Prostate gland (tissue), 2 donors: ENCODE results near the gene RUSC2. TPM values are rescaled to one million over a fixed set of nuclear protein-coding genes. Genes with fewer than 3 reads are reported as not detected.

Experiments used
- DNase-seq: peaks from one replicate; pipeline ENCODE4 v3.0.0-alpha.2; 2019; ENCODE audit warnings: low spot score
- H3K27ac ChIP-seq, 2 donors: fragments of 200-600 bp; sonication (generic); 2 replicates each; pipeline ENCODE4 v1.5.1; 2017 to 2019
- H3K27me3 ChIP-seq: fragments of 200-600 bp; sonication (generic); replicated peaks from 2 replicates; pipeline ENCODE4 v1.5.1; 2019; ENCODE audit not compliant: insufficient read depth
- H3K36me3 ChIP-seq, 2 donors: fragments of 200-600 bp; sonication (generic); 1 replicate in 1 of 2; 2 replicates in 1 of 2; pipeline versions ENCODE4 v1.5.1 to v1.8.1; 2017 to 2019
- H3K4me1 ChIP-seq: fragments of 200-600 bp; sonication (generic); replicated peaks from 2 replicates; pipeline ENCODE4 v1.5.1; 2019
- H3K4me3 ChIP-seq, 2 donors: fragments of 200-600 bp; sonication (generic); 2 replicates each; pipeline ENCODE4 v1.5.1; 2017 to 2019
- H3K9me3 ChIP-seq: fragments of 200-600 bp; sonication (generic); 2 replicates; pipeline ENCODE4 v1.5.1; 2017
- POLR2A ChIP-seq: fragments of 450-650 bp; IDR thresholded peaks from one replicate; pipeline ENCODE4 v1.6.1; 2016; ENCODE audit warnings: antibody characterized with exemption, mild to moderate bottlenecking
- POLR2AphosphoS5 ChIP-seq: sonication (generic); formaldehyde crosslinking; IDR thresholded peaks from one replicate; pipeline ENCODE4 v1.6.1; 2017; ENCODE audit warnings: antibody characterized with exemption
- WGBS: methylation state at CpG from one replicate; pipeline ENCODE4 v1.1.5; 2018; 5-methylcytosine and 5-hydroxymethylcytosine counted together
- intact Hi-C: fragments of 100-400 bp; cut with DNase I; formaldehyde crosslinking; loops from one replicate; pipeline ENCODE4 v1.14.2; 2022
- total RNA-seq, 2 donors: library from RNA; depleted of rRNA; stranded (reverse); fragments of >200 nt; gene quantifications; one replicate each; pipeline ENCODE4 v1.1.0, GENCODE V29; 2016
- TF ChIP-seq, protein P1 (sequence below), 4 experiments: fragments of 200-600 bp in 2 of 4; fragments of 450-650 bp in 2 of 4; sonication (generic) in 2 of 4; IDR thresholded peaks; 1 replicate in 3 of 4; 2 replicates in 1 of 4; pipeline ENCODE4 v1.5.1; 2016 to 2019; ENCODE audit warnings: antibody characterized with exemption in 4 of 4, mild to moderate bottlenecking in 2 of 4, moderate library complexity in 2 of 4

RUSC2 gene
- total RNA-seq, 2 donors from 2014 or later: 13.6 to 33.1 TPM

DNA sequence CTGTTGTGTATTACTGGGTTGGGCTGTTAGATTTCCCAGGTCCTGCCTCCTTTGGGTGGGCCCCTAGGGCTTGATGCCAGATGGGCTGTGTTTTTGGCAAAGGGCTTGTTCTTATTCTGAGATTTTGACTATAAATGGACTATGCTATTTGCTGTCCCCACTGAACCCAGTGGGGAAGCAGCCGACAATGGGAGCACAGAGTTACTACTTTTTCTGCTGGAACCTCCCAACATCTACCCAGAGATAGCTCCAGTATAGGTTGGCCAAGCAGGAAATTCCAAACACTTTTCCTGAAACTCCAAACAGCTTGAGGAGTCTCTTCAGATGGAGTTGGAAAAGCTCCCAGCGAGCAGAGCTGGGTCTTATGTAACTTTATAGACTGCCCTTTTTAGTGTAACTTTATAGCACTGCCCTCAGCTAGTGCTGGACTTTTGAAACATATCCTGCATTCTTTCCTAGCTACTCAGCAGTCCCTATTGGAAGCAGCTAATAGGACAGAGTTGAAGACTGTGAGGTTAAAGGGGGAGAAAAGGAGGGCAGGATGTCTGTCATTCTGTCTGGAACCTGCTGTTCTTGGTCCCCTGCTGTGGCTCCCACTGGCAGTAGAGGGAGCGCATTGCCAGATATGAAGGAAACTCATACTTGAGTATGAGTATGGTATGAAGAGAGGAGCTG is 21.0 kb downstream of the RUSC2 start:
- 28% methylated on average over 3 of the region's 3 CpGs for WGBS
- TF ChIP-seq, protein P1, sequence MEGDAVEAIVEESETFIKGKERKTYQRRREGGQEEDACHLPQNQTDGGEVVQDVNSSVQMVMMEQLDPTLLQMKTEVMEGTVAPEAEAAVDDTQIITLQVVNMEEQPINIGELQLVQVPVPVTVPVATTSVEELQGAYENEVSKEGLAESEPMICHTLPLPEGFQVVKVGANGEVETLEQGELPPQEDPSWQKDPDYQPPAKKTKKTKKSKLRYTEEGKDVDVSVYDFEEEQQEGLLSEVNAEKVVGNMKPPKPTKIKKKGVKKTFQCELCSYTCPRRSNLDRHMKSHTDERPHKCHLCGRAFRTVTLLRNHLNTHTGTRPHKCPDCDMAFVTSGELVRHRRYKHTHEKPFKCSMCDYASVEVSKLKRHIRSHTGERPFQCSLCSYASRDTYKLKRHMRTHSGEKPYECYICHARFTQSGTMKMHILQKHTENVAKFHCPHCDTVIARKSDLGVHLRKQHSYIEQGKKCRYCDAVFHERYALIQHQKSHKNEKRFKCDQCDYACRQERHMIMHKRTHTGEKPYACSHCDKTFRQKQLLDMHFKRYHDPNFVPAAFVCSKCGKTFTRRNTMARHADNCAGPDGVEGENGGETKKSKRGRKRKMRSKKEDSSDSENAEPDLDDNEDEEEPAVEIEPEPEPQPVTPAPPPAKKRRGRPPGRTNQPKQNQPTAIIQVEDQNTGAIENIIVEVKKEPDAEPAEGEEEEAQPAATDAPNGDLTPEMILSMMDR (IDR thresholded peaks at IDR 0.05): no peak
- TF ChIP-seq POLR2A: no peak
- peak; percentile 80 for TF ChIP-seq POLR2AphosphoS5
- Histone ChIP-seq H3K27me3 (no peaks in the 10 kb centered on the region), H3K4me1 (no peaks in the 10 kb centered on the region), H3K4me3 (no peak overlapping the region), H3K9me3 (no peaks in the 10 kb centered on the region), H3K36me3 (no peaks in the 10 kb centered on the region), H3K27ac (peak overlapping the region; percentile 57 to 66)
- intact Hi-C loops: no loop called here
- DNase-seq: peak; percentile 32

DNA sequence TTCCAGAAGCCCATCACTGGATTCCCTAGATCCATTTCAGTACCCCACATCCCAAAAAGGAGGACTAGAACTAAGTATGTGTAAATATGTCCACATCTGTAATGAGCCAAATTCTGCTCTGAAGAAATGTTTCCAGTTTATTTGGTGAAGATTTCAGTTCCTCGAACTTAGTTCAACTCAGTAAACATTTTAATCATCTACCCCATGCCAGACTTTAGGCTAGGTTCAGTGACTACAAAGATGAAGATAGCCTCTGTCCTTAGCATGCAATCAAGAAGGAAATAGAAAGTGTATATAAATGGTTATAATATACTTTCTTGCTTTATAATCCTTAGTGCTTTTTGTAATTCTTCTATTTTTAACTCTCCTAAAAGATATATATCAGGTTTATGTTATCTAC is 21.5 kb downstream of the RUSC2 start:
- intact Hi-C loops: no loop called here
- no peaks in the 10 kb centered on the region for H3K27me3 ChIP-seq
- H3K4me3 ChIP-seq: no peak overlapping the region
- DNase-seq: no peak
- H3K4me1 ChIP-seq: no peaks in the 10 kb centered on the region
- no peaks in the 10 kb centered on the region for H3K9me3 ChIP-seq
- 16% methylated on average over 1 of the region's 1 CpG for WGBS
- TF ChIP-seq POLR2AphosphoS5: no peak
- TF ChIP-seq, protein P1 (IDR thresholded peaks at IDR 0.05): no peak
- TF ChIP-seq POLR2A: no peak
- no peaks in the 10 kb centered on the region for H3K36me3 ChIP-seq
- H3K27ac ChIP-seq: peak overlapping the region; percentile 57 to 66

DNA sequence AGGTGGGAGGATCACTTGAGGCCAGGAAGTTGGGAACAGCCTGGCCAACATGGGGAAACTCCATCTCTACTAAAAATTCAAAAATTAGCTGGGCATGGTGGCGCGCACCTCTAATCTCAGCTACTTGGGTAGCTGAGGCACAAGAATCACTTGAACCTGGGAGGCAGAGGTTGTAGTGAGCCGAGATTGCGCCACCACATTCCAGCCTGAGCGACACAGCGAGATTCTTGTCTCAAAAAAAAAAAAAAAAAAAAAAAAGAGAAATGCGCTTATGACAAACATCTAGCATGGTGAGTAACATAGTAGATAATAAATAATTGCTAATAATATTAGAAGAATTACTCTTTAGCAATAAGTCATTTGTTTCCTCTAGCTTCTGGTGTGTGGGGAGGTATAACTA is 25.9 kb downstream of the RUSC2 start:
- TF ChIP-seq, protein P1 (IDR thresholded peaks at IDR 0.05): no peak
- TF ChIP-seq POLR2AphosphoS5: no peak
- TF ChIP-seq POLR2A: no peak
- Histone ChIP-seq H3K27me3 (no peaks in the 10 kb centered on the region), H3K27ac (no peak overlapping the region), H3K4me3 (no peak overlapping the region), H3K4me1 (peaks cover 5% of the 10 kb centered on the region), H3K9me3 (no peaks in the 10 kb centered on the region), H3K36me3 (no peaks in the 10 kb centered on the region)
- intact Hi-C loops: no loop called here
- 91% methylated on average over 7 of the region's 7 CpGs for WGBS
- DNase-seq: no peak

DNA sequence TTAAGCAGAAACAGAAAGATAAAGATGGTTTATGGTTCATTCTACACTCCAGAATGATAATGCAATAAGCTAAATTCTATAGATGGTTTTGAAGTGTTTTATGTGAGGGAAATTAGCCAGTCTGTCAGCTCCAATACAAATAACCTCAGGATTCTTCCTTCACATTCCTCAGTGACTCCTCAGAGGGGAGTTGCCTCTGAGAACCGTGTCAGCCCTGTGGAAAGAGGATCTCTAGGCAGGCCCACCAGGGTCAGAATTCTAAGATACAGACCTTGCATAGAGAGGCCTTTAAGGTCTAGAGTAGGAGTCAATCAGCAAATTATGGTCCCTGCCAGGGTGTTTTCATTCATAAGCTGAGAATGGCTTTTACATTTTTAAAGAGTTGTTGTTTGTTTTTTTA is 26.6 kb downstream of the RUSC2 start:
- intact Hi-C loops: no loop called here
- H3K4me1 ChIP-seq: peaks cover 5% of the 10 kb centered on the region
- DNase-seq: no peak
- no peaks in the 10 kb centered on the region for H3K36me3 ChIP-seq
- no peaks in the 10 kb centered on the region for H3K27me3 ChIP-seq
- no peaks in the 10 kb centered on the region for H3K9me3 ChIP-seq
- WGBS: 7% methylated on average over 1 of the region's 1 CpG
- TF ChIP-seq POLR2A (no peak), POLR2AphosphoS5 (no peak)
- TF ChIP-seq, protein P1 (IDR thresholded peaks at IDR 0.05): no peak
- H3K27ac ChIP-seq: peak overlapping the region; percentile 17 to 76
- no peak overlapping the region for H3K4me3 ChIP-seq

DNA sequence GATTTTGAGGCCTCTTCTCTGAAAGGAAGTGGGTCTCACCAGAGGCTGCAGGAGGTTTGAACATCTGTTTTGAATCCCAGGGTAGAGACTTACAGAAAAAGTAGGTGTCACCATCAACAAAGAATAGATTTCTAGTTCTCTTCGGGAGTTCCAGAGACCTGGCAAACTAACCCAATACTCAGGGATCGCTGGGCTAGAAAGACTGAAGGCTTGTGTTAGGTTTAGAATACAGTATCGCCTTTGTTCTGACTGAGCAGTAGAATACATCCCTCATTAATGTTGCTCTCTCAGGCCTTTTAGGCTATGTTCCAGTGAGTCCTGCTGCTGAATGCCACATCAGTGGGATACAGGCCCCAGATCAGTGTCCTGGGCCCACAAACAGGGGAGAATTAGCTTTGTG is 27.2 kb downstream of the RUSC2 start:
- no peak for TF ChIP-seq POLR2AphosphoS5
- TF ChIP-seq, protein P1 (IDR thresholded peaks at IDR 0.05): no peak
- TF ChIP-seq POLR2A: no peak
- DNase-seq: no peak
- H3K4me1 ChIP-seq: peaks cover 5% of the 10 kb centered on the region
- H3K36me3 ChIP-seq: no peaks in the 10 kb centered on the region
- intact Hi-C loops: no loop called here
- no peaks in the 10 kb centered on the region for H3K27me3 ChIP-seq
- H3K4me3 ChIP-seq: no peak overlapping the region
- H3K9me3 ChIP-seq: no peaks in the 10 kb centered on the region
- peak overlapping the region; percentile 69 to 76 for H3K27ac ChIP-seq
- 54% methylated on average over 3 of the region's 3 CpGs for WGBS
